Esophagus muscularis mucosa (tissue), 4 donors: ENCODE measurements around the gene SH3RF3. TPM values are rescaled to one million over a fixed set of nuclear protein-coding genes. Genes with fewer than 3 reads are reported as not detected.

ENCODE experiments used
- DNase-seq: peaks from one replicate; pipeline ENCODE4 v3.0.0-alpha.2; 2017; ENCODE audit errors: extremely low spot score
- H3K27ac ChIP-seq, 4 donors: fragments of 200-600 bp; sonication (generic); replicated peaks in 1 of 4; 1 replicate in 3 of 4; 2 replicates in 1 of 4; pipeline ENCODE4 v1.5.1; 2016 to 2019; ENCODE audit warnings: mild to moderate bottlenecking in 1 of 4
- H3K27me3 ChIP-seq, 4 donors: fragments of 200-600 bp; sonication (generic); one replicate each; pipeline versions ENCODE4 v1.5.1 to v1.6.0; 2016 to 2019
- H3K36me3 ChIP-seq, 4 donors: fragments of 200-600 bp; sonication (generic); one replicate each; pipeline ENCODE4 v1.5.1; 2016 to 2019
- H3K4me1 ChIP-seq, 4 donors: fragments of 200-600 bp; sonication (generic); one replicate each; pipeline ENCODE4 v1.5.1; 2016 to 2019
- H3K4me3 ChIP-seq, 4 donors: fragments of 200-600 bp; sonication (generic); 1 replicate in 2 of 4; 2 replicates in 2 of 4; pipeline ENCODE4 v1.5.1; 2016 to 2019; ENCODE audit warnings: mild to moderate bottlenecking in 4 of 4, moderate library complexity in 1 of 4
- H3K9me3 ChIP-seq, 4 donors: fragments of 200-600 bp; sonication (generic); 1 replicate in 3 of 4; 2 replicates in 1 of 4; pipeline ENCODE4 v1.5.1; 2016 to 2019
- EP300 ChIP-seq: sonication (generic); formaldehyde crosslinking; IDR thresholded peaks from one replicate; pipeline ENCODE4 v1.6.1; 2017; ENCODE audit warnings: antibody characterized with exemption
- POLR2A ChIP-seq: fragments of 450-650 bp; IDR thresholded peaks from one replicate; pipeline ENCODE4 v1.6.1; 2017; ENCODE audit warnings: antibody characterized with exemption, moderate library complexity, mild to moderate bottlenecking, low read depth
- POLR2AphosphoS5 ChIP-seq, 2 donors: sonication (generic); formaldehyde crosslinking; IDR thresholded peaks; one replicate each; pipeline ENCODE4 v1.6.1; 2017; ENCODE audit warnings: antibody characterized with exemption in 2 of 2
- WGBS: methylation state at CpG from one replicate; pipeline ENCODE4 v1.1.5; 2018; 5-methylcytosine and 5-hydroxymethylcytosine counted together
- intact Hi-C: fragments of 100-400 bp; cut with DNase I; formaldehyde crosslinking; loops from one replicate; pipeline ENCODE4 v1.15.1; 2023
- total RNA-seq, 4 donors: library from RNA; depleted of rRNA; stranded (reverse); fragments of >200 nt; gene quantifications; one replicate each; pipeline versions ENCODE4 v1.1.0 to v1.2.1, GENCODE V29; 2016
- TF ChIP-seq, protein P1 (sequence below), 3 experiments: fragments of 200-600 bp in 2 of 3; fragments of 450-650 bp in 1 of 3; sonication (generic) in 2 of 3; IDR thresholded peaks; one replicate each; pipeline ENCODE4 v1.5.1; 2017 to 2019; ENCODE audit warnings: antibody characterized with exemption in 3 of 3, mild to moderate bottlenecking in 2 of 3, moderate library complexity in 1 of 3

The SH3RF3 gene
- total RNA-seq, 4 donors from 2014 or later = 6.3 to 17.5 (median 11.3) TPM

DNA sequence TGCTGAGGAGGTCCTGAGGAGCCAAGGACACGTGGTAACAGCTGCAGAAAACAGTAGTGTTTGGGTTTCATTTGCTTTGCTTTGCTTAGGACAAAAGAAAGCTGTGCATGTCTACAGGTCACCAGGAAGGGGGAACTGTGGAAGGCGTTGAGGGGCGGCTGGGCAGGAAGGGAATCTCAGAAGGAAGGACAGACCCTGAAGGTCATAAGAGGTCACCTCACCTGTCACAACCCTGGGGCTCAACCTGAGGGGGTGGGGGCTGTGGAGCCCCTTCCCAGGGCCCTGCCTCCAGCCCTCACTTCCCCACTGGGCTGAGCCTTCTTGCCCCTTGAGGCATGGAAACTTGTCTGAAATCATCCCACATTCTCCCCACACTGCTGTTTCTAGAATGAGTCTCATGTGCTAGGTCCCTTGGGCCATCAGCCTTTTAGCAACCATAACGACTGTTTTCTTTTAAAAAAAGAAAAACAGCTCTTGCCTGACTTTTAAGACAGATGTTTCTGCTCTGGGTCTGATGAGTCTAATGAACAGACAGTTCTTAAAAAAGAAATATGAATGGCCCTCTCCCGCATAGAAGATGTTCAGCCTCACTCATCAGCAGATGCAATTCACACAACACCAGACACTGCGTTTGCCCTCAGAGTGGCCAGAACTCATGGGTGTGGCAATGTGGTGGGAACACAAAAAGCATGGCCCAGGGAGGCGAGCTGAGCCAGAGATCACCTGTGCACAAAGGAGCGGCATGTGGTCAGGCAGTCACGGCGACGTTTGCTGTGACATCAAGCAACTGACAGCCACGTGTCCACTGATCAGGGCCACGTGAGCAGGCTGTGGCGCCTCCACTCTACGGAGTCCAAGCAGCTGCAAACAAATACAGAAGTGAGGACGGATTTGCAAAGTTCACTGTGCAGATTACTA, 400.8 kb downstream of the SH3RF3 start:
- 77% methylated on average over 16 of the region's 16 CpGs for WGBS
- H3K27ac ChIP-seq = peak overlapping the region in 2 of 4 donors; percentile 13 to 40
- H3K9me3 ChIP-seq = no peaks in the 10 kb centered on the region
- H3K36me3 ChIP-seq = no peaks in the 10 kb centered on the region
- DNase-seq = no peak
- H3K4me1 ChIP-seq = peaks cover 0 to 6% (median 3%) of the 10 kb centered on the region in 4 donors
- TF ChIP-seq POLR2AphosphoS5 (IDR thresholded peaks at IDR 0.05) (no peak), EP300 (no peak), POLR2A (no peak)
- TF ChIP-seq, protein P1, sequence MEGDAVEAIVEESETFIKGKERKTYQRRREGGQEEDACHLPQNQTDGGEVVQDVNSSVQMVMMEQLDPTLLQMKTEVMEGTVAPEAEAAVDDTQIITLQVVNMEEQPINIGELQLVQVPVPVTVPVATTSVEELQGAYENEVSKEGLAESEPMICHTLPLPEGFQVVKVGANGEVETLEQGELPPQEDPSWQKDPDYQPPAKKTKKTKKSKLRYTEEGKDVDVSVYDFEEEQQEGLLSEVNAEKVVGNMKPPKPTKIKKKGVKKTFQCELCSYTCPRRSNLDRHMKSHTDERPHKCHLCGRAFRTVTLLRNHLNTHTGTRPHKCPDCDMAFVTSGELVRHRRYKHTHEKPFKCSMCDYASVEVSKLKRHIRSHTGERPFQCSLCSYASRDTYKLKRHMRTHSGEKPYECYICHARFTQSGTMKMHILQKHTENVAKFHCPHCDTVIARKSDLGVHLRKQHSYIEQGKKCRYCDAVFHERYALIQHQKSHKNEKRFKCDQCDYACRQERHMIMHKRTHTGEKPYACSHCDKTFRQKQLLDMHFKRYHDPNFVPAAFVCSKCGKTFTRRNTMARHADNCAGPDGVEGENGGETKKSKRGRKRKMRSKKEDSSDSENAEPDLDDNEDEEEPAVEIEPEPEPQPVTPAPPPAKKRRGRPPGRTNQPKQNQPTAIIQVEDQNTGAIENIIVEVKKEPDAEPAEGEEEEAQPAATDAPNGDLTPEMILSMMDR (IDR thresholded peaks at IDR 0.05) = no peak
- H3K4me3 ChIP-seq = no peak overlapping the region
- peaks cover 0 to 21% (median 0%) of the 10 kb centered on the region in 4 donors for H3K27me3 ChIP-seq
- intact Hi-C loops = no loop called here

DNA sequence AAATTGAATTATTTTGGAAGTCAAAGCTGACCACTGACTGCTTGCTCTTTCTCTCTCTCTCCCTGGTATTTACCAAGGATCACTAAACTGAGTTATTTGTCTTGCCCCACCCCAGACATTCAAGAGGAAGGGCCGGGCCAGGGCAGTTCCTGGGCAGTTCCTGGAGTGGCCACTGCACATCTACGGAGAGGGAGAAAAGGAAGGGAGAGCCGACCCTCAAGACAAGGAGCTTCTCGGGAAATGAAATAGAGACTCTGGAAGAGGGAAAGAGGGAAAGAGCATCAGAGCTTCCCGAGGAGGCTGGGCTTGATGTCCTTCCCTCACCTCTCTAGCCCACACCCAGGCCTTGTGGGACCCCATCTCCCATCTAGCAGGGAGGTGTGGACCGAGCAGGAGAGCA, 401.7 kb downstream of the SH3RF3 start:
- Histone ChIP-seq H3K36me3 (no peaks in the 10 kb centered on the region), H3K27me3 (peaks cover 0 to 21% (median 0%) of the 10 kb centered on the region in 4 donors), H3K9me3 (no peaks in the 10 kb centered on the region), H3K4me3 (no peak overlapping the region), H3K27ac (no peak overlapping the region), H3K4me1 (peaks cover 0 to 8% (median 3%) of the 10 kb centered on the region in 4 donors)
- DNase-seq = no peak
- intact Hi-C loops = no loop called here
- TF ChIP-seq POLR2A = no peak
- no peak for TF ChIP-seq EP300
- TF ChIP-seq POLR2AphosphoS5 (IDR thresholded peaks at IDR 0.05) = no peak
- TF ChIP-seq, protein P1 (IDR thresholded peaks at IDR 0.05) = no peak
- 85% methylated on average over 6 of the region's 6 CpGs for WGBS

DNA sequence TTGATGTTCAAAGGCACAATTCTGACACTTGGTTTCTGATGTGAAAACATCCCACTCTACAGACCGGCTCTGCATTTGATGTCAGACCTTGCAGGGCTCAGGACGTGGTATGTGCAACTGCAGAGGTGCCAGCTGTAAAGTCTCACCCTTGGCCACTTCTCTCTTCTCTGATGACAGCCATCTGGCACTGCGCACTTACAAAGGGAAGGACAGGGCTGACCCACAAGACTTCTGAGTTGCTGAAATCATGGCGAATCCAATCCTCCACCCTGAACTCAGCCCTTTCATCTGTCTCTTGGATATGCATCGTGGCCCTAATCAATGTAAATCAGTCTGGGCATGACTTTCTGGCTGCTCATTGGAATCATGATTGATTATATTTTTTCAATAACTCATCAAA, 402.2 kb downstream of the SH3RF3 start:
- Histone ChIP-seq H3K27me3 (peaks cover 0 to 21% (median 0%) of the 10 kb centered on the region in 4 donors), H3K36me3 (no peaks in the 10 kb centered on the region), H3K9me3 (no peaks in the 10 kb centered on the region), H3K27ac (no peak overlapping the region), H3K4me1 (peaks cover 0 to 9% (median 3%) of the 10 kb centered on the region in 4 donors), H3K4me3 (no peak overlapping the region)
- TF ChIP-seq POLR2A = no peak
- no peak for TF ChIP-seq EP300
- TF ChIP-seq POLR2AphosphoS5 (IDR thresholded peaks at IDR 0.05) = no peak
- TF ChIP-seq, protein P1 (IDR thresholded peaks at IDR 0.05) = no peak
- intact Hi-C loops = no loop called here
- no peak for DNase-seq
- WGBS = 94% methylated on average over 4 of the region's 5 CpGs

DNA sequence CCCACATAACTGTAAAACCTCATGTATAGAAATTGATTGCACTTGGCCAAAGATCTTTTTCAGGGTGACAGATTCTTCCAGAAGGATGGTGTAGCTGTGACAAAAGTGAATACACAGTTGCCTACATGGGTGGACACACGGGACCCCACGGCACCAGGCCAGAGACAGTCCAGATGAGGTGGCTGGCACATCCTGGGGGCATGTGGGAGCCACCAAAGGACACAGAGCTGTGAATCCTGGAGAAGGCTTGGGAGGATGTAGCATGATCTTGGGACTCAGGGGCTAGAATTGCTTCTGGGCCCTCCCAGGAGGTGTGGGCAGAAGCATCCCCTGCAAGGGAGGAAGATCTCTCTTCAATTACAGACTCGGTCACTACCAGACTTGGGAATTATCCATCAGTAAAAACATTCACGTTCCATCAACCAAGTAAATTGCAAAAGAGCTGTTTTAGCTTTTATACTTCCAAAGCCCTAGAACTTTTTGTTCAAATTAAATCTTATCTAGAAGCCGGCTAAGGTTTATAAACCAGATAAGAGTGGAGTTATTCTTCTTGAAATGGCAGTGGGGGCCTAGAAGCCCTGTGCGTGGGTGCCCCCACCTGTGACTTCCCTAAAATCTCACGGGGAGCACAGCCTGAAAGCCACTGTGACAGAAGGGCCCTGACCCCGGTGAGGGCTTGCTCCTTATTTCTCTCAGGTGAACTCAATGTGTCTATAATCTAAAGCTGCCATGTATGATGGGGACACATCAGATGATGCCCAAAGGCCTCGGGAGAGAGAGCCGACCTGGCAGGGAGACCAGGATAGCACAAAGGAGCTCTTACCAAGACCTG, 403.1 kb downstream of the SH3RF3 start:
- intact Hi-C loops = no loop called here
- WGBS = 93% methylated on average over 8 of the region's 10 CpGs
- H3K36me3 ChIP-seq = no peaks in the 10 kb centered on the region
- TF ChIP-seq, protein P1 (IDR thresholded peaks at IDR 0.05) = no peak
- no peak for TF ChIP-seq POLR2AphosphoS5 (IDR thresholded peaks at IDR 0.05)
- TF ChIP-seq EP300 = no peak
- no peak for TF ChIP-seq POLR2A
- H3K27me3 ChIP-seq = peaks cover 0 to 14% (median 0%) of the 10 kb centered on the region in 4 donors
- H3K4me1 ChIP-seq = peaks cover 0 to 9% (median 3%) of the 10 kb centered on the region in 4 donors
- no peak overlapping the region for H3K4me3 ChIP-seq
- no peak overlapping the region for H3K27ac ChIP-seq
- peak; percentile 57 for DNase-seq
- no peaks in the 10 kb centered on the region for H3K9me3 ChIP-seq
